HG02588 (cell line): ENCODE results near the gene NISCH.
"Not testable (repeated sequence)": the region's sequence is repeated elsewhere in the genome, so short reads cannot be mapped to it uniquely, and the experiment has no call there.

Source experiments
- ATAC-seq: cut with Tn5 transposase; IDR thresholded peaks from one replicate; pipeline ENCODE4 v1.9.1; 2021; ENCODE audit warnings: mild to moderate bottlenecking, moderate library complexity; ENCODE audit not compliant: unreplicated experiment

Gene NISCH

GRCh38 chr3:52524752-52525679, 69.6 kb downstream of the NISCH start:
- ATAC-seq = no peak

DNA sequence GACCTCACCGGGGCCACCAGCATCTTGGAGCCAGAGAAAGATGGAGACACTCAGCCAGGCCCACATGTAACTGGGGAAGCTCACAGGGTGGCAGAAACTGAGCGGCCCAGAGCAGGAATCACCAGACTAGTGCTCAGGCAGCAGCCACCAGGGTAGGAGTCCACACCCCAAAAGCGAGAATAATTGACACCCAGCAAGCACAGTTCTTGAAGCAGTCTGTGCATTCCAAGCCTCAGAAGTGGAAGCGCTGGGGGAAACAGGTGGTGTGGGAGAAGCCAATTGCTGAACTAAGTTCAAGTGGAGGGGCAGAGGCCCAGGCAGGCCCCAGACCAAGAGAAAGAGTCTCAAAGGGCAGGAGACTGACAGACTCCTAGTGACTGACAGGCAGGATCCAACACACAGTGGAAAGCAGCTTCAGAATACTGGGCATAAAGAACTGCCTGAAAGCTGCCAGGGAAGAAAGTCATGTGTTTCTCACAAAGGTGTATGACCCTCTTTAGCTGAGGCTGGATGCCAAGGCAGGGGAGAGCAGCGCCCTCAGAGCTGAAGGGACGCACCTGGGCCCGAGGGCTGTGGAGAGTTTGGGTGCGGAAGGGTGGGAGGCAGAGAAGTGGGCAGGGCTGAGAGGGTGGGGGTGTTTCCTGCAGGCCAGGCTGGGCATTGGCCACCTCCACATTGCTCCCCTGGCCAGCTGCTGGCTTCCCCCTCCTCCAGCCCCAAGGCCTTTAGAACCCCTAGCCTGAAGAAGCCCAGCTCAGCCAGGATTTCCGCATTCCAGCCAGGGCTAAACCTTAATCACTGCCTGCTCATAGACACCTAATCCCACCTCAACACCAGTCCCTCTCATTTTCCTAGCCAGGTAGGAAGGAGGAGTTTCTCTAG, 70.5 kb downstream of the NISCH start:
- no peak for ATAC-seq

DNA sequence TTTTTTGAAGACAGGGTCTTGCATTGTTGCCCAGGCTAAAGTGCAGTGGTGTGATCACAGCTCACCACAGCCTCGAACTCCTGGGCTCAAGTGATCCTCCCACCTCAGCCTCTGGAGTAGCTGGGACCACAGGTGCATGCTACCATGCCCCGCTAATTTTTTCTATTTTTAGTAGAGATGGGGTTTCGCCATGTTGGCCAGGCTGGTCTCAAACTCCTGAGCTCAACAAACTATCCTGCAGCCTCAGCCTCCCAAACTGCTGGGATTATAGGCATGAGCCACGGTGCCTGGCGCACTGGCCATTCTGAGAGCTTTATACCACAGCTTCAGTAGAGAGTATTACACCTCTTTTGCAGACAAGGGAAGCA, 71.3 kb downstream of the NISCH start:
- ATAC-seq = not testable (repeated sequence)

DNA sequence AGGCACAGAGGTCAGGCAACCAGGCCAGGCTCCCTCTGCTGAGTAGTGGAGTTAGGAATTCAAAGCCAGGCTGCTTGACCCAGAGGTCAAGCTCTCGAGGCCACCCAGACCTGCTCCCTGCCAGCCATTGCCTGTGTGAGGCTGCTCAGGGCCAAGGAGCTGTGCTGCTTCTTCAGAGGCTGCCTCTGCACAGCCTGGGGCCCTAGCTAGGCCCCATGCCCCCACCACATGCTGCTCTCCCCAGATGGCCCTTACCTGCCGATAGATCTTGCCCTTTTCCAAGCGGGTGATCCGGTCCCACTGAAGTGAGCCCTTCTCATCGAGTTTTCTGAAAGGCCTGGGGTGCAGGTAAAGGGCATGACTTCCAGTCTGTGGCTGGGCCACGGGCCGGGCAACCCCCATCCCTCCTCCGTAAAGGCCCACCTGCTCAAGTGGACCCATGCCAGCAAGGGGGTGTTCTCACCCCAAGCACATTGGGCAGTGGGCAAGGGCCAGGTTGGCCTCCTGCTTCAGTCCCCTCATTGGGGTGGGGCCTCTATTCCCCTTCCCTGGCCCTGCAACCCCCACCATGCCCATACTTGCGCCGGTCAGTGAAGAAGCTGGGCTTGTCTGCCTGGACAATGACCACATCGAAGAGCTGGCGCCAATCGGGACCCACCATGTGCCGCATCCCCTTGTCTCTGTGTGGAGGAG, 71.8 kb downstream of the NISCH start:
- ATAC-seq = no peak

DNA sequence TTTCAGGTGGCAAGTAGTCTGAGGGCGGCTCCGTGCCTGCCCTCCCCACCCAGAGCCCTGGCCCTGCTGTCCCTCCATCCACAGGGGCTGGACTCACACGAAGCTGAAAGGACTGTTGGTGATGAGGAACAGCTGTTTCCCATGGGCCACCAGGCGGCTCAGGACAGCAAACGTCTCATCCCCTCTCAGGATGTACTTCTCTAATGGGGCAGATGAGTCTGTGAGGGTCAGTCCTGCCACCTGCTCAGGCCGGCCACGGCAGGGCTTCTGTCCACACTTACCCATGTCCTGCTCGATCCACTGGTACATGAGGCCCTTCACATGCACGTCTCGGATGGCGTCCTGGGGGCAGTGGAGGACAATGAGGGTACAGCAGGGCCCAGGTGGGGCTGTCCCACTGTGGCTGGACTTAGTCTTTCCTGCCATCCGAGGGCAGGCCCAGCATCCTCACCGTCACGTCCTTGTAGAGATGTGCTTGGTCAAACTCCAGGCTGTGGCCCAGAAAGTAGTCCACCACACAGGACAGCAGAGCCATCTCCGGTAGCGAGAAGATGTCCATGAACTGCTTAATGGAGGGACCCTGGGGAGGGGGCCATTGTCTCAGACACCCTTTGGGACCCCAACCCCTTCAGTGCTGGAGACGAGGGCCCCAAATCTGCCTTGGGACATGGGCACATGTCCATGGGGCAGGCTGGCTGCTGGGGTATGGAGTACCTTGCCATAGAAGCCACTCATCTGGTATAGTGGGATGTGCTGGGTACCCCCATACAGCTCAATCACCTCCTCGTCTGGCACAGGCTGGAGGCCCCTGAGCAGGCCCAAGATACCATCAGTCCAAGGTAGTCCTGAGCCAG, 72.6 kb downstream of the NISCH start:
- no peak for ATAC-seq

- ATAC-seq = no peak
Measured at GRCh38 chr3:52528586-52529375, 73.4 kb downstream of the NISCH start.

DNA sequence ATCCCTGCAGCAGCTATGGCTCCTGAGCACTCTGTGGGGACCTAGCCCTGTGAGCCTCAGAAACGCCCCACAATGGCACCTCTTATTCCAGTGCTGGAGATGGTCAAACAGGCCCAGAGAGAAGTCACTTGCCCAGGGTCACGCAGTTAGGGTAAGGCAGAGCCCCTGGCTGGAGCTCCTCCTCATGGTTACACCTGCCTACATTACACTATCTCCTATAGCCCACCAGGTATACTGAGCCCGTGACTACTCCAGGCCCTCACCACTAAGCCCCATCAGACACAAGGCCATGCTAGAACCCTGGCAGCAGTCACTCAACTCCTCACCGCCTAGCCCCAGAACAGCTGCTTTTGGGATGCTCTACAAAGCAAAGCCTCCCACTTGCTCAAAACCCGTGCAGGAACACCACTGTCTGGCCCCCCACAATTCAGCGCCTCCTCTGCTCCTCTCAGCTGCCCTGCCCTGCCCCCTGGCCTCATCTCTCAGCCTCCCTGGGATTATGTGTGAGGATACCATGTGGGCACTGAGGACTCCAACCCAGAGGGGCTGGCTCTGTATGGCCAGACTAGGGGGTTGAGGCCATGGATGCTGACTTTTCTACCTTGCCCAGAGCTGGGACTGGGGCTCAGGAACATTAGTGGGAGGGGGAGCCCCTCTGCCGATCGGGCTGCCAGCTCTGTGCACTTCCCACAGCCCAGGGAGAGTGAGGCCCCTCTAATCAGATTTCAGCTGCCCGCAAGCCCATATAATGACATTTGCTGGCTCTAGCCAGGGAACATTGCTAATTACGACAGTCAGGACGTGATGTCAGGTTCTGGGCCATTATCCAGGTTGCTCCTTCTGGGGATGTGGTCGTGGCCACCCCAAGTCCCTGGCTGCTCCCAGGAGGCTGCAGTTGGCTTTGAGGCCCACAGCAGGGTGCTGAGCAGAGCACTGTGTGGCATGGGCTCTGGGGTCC, 74.3 kb downstream of the NISCH start:
- no peak for ATAC-seq

DNA sequence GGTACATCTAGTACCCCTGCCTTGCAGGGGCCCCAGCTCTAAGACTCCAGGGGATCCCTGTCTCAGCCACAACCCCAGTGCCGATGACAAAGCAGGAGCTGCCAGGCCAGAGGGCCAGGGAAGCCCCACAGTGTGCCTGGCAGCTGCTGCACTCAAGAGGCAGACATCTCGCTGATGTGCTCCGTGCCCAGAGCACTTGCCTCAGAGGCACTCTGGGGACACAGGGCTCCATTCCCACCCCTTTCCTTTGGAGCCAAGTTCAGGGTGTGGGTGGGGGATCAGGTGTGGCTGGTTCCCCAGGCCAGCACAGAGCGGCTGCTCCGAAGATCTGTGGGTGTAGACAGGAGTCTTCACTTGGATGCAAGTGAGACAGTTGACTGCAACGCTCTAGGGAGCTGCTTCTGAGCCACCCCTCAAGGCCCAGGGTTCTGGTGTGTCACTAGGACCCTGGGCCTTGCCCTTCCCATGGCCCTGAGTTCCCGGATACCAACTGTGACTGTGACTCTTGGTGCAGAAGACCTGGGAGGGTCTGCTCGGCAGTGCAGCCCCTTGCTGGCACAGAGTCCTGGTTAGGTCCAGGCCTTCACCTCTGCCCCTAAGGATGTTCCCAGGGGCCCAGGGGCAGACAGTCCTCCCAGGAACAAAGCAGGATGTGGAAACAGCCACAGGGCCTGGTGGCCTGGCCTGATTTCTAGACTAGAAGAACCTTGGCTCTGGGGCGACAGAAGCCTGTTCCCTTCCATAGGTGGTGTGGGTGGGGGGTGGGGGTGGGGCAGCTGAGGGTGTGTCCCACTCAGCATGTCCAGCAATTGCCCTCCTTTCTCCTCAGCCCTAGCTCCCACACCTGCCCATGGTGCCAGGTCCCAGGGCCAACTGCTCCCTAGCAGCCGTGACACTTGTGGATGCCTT, 75.8 kb downstream of the NISCH start:
- ATAC-seq = no peak

DNA sequence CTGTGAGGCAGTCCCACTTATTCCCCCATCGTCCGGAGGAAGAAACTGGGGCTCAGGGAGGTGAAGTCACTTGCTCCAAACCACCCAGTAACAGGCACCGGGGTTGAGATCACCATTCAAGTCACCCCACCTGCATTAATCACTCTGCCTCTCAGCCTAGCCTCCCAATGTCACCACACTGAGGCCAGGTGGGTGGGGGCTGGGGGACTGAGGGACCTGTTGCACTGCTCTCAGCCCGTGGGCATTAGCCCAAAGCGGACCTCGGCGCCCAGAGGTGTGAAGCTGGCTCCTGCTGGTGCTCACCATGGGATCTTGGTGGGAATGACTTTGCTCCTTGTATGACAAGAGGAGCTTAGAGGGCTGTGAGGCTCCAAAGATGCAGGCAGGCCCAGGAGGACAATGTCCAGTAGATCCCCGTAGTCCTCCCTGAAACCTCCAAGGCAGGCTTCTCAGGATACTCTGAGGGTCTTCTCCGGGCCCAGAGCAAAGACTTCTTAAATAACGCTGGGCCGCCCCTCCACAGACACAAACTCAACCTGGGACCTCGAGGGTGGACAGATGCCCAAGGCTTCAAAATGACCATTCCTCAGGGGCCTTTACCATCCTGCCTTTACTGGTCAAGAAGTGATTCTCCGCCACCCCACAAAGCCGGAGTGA, 76.6 kb downstream of the NISCH start:
- ATAC-seq = no peak

DNA sequence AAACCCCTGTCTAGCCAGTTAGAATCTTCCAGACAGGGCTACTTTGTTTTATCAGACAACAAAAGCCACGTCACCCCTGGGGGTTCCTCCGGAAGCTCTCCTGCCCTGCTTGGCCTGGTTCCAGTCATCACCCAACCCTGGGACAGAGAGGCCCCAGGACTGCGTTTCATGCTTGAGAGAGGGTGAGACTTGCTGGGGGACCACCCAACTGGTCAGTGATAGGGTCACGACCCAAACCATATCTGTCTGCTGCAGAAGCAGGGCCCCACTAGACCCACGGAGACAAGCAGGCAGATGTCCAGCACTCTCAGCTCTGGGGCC, 77.1 kb downstream of the NISCH start:
- ATAC-seq = no peak

GRCh38 chr3:52532838-52533622, 77.6 kb downstream of the NISCH start:
- no peak for ATAC-seq

- peak; percentile 36 for ATAC-seq
Measured at GRCh38 chr3:52533623-52534280, 78.3 kb downstream of the NISCH start, which contains the start of gene NT5DC2. NT5DC2 (minus strand) TSS chr3:52533857; CDS start chr3:52533737, 120 bp downstream.

DNA sequence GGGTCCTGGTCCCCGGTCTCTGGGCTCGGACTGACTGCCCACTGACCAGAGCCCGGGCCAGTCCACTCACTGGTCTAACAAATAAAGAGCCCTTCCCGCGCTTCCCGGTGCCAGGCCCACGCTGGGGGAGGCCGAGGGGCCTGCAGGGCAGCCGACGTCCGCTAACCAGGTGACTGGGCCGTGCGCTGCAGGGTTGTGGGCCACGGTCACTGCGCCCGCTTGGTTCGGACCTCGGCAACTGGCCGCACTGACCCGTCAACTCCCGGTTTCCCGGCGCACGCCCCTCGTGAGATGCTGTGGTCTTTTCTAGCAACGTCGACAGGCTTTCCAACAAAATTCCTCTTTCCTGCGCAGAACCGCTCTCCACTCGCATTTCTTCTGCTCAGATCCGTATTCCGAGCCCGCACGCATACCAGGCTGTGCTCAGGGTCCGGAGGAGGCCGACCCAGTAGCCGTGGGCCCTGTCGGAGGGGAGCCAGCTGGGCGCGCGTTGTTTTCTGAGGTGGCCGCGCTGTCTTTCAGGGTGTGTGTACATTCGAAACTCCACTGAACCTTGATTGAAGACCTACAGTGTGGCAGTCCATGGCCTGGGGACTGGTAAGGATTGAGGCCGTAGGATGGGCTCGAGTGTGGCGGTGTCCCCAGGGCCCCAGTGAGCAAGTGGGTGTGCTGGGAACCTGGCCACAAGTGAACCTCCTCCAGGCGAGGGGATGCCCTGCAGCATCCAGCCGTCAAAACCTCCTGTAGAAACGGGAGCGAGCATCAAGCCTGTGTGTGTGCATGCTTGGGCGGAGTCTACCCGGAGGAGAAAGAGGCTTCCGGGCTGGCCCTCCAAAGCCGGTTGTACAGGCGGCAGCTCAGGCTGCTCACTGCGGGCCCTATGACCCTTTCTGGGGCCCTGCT, 79.1 kb downstream of the NISCH start:
- no peak for ATAC-seq

- no peak for ATAC-seq
Measured at GRCh38 chr3:52535411-52536111, 80.2 kb downstream of the NISCH start.
